ENCODE results near the gene CNNM3. TPM values are rescaled to one million over a fixed set of nuclear protein-coding genes. Genes with fewer than 3 reads are reported as not detected.

Gene CNNM3
- polyA plus RNA-seq, 1 experiment: 9.8 TPM

DNA sequence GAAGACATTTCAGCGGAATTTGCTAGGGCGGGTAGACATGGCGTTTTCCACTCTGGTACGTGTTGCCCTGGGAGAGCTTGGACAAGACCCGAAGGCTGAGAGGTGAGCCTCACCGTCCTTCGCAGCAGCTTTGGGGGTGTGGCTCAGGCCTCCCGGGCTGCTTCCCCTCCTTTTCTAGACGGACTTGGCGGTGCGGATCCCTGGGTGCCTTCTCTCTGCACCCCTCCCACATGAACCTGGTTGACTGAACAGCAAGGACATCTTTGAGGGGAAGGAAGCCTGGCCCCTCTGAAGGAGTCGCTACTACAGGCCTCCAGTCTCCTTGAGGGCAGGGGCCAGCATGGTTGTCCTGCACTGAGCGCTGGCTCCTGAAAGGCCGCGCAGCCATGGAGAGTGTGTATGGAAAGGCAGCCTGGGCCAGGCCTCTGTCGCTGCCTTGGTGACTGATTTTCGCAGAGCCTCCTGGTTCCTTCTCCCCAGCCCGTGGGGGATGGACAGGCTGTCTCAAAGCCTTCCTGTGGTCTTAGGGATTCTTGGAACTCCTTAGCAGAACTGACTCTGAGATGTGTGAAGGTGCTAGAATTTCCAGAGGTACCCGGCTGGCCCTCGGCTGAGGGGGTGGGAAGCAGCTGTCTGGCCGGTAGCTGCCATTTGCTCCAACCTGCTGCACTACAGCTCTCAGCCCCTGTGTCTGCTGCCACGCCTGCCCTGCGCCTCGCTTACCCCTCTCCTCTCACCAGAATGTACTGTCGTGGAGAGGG, 45.4 kb upstream of the CNNM3 start:
- DNase-seq (ENCODE audit: low read depth): no peak
- ChIA-PET POLR2A (no interaction called here), CTCF (interaction anchor here (1.4 kb wide), 1 partner anchor 9 kb away, joined by 6 read pairs; no protein-coding TSS in a partner anchor)
- H3K36me3 ChIP-seq (ENCODE audit: control insufficient read depth, insufficient read depth, low read length): peaks cover 2% of the 10 kb centered on the region
- H3K4me3 ChIP-seq (ENCODE audit: low read depth, low read length): no peak overlapping the region
- H3K27me3 ChIP-seq (ENCODE audit: control insufficient read depth, insufficient read depth, low read length): no peaks in the 10 kb centered on the region
- TF ChIP-seq, protein P1, sequence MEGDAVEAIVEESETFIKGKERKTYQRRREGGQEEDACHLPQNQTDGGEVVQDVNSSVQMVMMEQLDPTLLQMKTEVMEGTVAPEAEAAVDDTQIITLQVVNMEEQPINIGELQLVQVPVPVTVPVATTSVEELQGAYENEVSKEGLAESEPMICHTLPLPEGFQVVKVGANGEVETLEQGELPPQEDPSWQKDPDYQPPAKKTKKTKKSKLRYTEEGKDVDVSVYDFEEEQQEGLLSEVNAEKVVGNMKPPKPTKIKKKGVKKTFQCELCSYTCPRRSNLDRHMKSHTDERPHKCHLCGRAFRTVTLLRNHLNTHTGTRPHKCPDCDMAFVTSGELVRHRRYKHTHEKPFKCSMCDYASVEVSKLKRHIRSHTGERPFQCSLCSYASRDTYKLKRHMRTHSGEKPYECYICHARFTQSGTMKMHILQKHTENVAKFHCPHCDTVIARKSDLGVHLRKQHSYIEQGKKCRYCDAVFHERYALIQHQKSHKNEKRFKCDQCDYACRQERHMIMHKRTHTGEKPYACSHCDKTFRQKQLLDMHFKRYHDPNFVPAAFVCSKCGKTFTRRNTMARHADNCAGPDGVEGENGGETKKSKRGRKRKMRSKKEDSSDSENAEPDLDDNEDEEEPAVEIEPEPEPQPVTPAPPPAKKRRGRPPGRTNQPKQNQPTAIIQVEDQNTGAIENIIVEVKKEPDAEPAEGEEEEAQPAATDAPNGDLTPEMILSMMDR (IDR thresholded peaks at IDR 0.05; ENCODE audit: insufficient read depth, low read depth, low read length): no peak

DNA sequence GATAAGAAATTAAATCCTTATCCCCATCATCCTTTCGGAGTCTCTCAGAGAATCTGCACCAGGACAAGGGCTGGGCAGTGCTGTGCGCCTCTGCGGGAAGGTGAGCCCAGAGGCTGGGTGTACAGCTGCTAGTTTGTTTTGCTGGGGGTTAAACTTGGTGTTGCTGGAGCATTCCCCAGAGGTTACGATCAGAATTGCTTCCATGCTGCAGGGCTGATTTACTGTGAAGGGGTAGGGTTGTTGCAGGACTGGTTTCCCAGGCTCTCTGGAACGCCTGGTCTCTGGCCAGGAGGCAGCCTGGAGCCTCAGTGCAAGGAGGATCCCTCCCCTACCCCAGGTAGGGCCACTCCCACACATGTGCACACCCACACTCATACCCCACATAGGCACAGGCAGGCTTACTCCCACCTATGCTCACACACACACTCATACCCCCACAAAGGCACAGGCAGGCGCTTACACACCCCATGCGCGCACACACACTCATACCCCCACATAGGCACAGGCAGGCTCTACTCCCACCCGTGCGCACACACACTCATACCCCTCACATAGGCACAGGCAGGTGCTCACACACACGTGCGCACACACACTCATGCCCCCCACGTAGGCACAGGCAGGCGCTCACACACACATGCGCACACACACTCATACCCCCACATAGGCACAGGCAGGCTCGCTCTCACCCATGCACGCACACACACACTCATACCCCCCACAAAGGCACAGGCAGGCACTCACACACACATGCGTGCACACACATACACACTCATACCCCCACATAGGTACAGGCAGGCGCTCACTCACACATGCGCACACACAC, 44.1 kb upstream of the CNNM3 start:
- POLR2A ChIA-PET: no interaction called here
- CTCF ChIA-PET: interaction anchor here (0.6 to 1.4 kb wide), 2 partner anchors 11 to 12 kb away, joined by 5 to 6 read pairs; no protein-coding TSS in a partner anchor
- Histone ChIP-seq H3K36me3 (ENCODE audit: control insufficient read depth, insufficient read depth, low read length) (peaks cover under 1% of the 10 kb centered on the region), H3K4me3 (ENCODE audit: low read depth, low read length) (no peak overlapping the region), H3K27me3 (ENCODE audit: control insufficient read depth, insufficient read depth, low read length) (no peaks in the 10 kb centered on the region)
- TF ChIP-seq, protein P1 (IDR thresholded peaks at IDR 0.05; ENCODE audit: insufficient read depth, low read depth, low read length): no peak
- DNase-seq (ENCODE audit: low read depth): no peak

DNA sequence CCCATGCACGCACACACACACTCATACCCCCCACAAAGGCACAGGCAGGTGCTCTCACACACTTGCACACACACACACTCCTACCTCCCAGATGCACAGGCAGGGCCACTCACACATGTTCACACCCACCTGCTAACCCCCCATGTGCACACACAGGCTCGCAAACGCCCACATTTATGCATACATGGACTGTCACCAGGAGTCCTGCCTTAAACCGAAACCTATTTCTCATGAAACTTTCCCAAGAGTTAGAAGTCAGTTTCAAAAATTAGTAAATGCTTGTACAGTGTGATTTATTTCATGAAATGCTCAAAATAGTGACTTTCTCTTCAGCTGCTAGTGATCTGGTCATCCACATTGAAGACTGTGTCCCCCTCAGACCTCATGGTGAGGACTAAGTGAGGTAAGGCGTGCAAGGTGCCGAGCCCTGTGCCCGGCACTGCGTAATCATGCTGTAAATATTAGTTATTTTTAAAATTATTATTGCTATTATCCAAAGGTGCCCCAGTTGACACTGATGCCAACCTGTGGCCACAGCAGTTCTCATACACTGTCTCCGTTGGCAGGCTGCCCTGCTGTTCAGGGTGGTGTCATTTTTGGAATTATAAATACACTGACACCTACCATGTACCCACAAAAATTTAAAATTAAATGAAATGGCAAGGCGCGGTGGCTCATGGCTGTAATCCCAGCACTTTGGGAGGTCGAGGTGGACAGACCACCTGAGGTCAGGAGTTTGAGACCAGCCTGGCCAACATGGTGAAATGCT, 43.0 kb upstream of the CNNM3 start:
- Histone ChIP-seq H3K4me3 (ENCODE audit: low read depth, low read length) (no peak overlapping the region), H3K27me3 (ENCODE audit: control insufficient read depth, insufficient read depth, low read length) (no peaks in the 10 kb centered on the region), H3K36me3 (ENCODE audit: control insufficient read depth, insufficient read depth, low read length) (no peaks in the 10 kb centered on the region; the same call in 1 of the 2 replicates)
- CTCF ChIA-PET: interaction anchor here (1.1 to 2.9 kb wide), 4 partner anchors 8 to 27 kb away, joined by 3 to 13 read pairs (median 9); partner anchors contain the start of gene CNNM4
- TF ChIP-seq, protein P1 (IDR thresholded peaks at IDR 0.05; ENCODE audit: insufficient read depth, low read depth, low read length): no peak
- POLR2A ChIA-PET: no interaction called here
- DNase-seq (ENCODE audit: low read depth): no peak

DNA sequence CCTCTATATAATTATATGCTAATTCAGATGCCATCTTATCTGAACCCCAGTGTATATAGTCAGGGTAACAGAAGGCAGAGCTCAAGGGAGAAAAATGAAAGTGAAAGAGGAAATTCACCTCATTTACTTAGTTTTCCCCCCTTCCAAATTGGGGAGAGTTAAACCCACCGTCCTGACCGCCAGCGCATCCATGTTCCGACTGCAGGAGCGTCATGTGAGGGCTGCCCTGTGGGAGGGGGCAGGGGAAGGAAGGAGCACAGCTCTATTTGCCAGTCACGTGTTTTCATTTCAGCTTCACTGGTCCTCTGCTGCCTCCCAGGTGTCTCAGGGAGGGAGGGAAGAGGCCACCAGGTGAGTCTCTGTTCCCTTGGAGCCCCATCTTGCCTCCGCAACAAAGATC, 42.1 kb upstream of the CNNM3 start:
- TF ChIP-seq, protein P1 (IDR thresholded peaks at IDR 0.05; ENCODE audit: insufficient read depth, low read depth, low read length): no peak
- ChIA-PET CTCF (interaction anchor here (0.7 to 2.9 kb wide), 5 partner anchors 9 to 159 kb away, joined by 3 to 13 read pairs (median 8); partner anchors contain the start of gene CNNM4), POLR2A (interaction anchor here (0.6 kb wide), 1 partner anchor 192 kb away, joined by 7 read pairs; no protein-coding TSS in a partner anchor)
- no peak for DNase-seq (ENCODE audit: low read depth)
- Histone ChIP-seq H3K36me3 (ENCODE audit: control insufficient read depth, insufficient read depth, low read length) (no peaks in the 10 kb centered on the region; the same call in 1 of the 2 replicates), H3K27me3 (ENCODE audit: control insufficient read depth, insufficient read depth, low read length) (no peaks in the 10 kb centered on the region), H3K4me3 (ENCODE audit: low read depth, low read length) (no peak overlapping the region)

Measured in BJ (cell line).